H1 (cell line): ENCODE results near the gene SSC5D. TPM values are rescaled to one million over a fixed set of nuclear protein-coding genes. Genes with fewer than 3 reads are reported as not detected.

Source experiments
- CTCF ChIA-PET: fragments of 300-600 bp; sonication (Branson Sonifier 250); formaldehyde crosslinking; loops from one replicate; lab custom pipeline; 2021; ENCODE audit not compliant: partially characterized antibody; lab: Charles Lee
- POLR2A ChIA-PET: fragments of 300-600 bp; sonication (Branson Sonifier 250); formaldehyde crosslinking; loops from one replicate; lab custom pipeline; 2021; ENCODE audit warnings: inconsistent platforms; ENCODE audit not compliant: partially characterized antibody; lab: Charles Lee
- DNase-seq, 2 experiments: peaks; one replicate each; pipeline versions ENCODE4 v3.0.0 to v3.0.0-alpha.2; 2010 to 2022; ENCODE audit warnings: low spot score in 2 of 2, low read depth in 1 of 2, mixed read lengths in 1 of 2
- FAIRE-seq: peaks from 2 replicates; lab custom pipeline; 2011; peaks lifted over from hg19 to GRCh38; lab: Jason Lieb, UNC
- H2AFZ ChIP-seq: 2 replicates; pipeline ENCODE4 v1.8.1; 2012; ENCODE audit warnings: low read length, inconsistent platforms
- H2AK5ac ChIP-seq: 2 replicates; pipeline ENCODE4 v1.6.1; 2013; ENCODE audit warnings: low read depth, low read length
- H2BK120ac ChIP-seq: replicated peaks from 2 replicates; pipeline ENCODE3; 2013; ENCODE audit warnings: low read depth, low read length, inconsistent platforms
- H2BK12ac ChIP-seq: 2 replicates; pipeline ENCODE4 v1.6.1; 2013; ENCODE audit warnings: low read depth, low read length
- H2BK15ac ChIP-seq: 2 replicates; pipeline ENCODE4 v1.6.1; 2013; ENCODE audit warnings: low read length
- H2BK20ac ChIP-seq: 2 replicates; pipeline ENCODE4 v1.6.1; 2013; ENCODE audit warnings: low read length
- H2BK5ac ChIP-seq: 2 replicates; pipeline ENCODE4 v1.6.1; 2013; ENCODE audit warnings: low read depth, low read length
- H3K14ac ChIP-seq: 2 replicates; pipeline ENCODE4 v1.6.1; 2013; ENCODE audit warnings: inconsistent platforms; ENCODE audit not compliant: insufficient read length
- H3K18ac ChIP-seq: 2 replicates; pipeline ENCODE4 v1.6.1; 2013; ENCODE audit warnings: low read length; ENCODE audit errors: extremely low read depth
- H3K23ac ChIP-seq: 2 replicates; pipeline ENCODE4 v1.6.1; 2013; ENCODE audit warnings: inconsistent platforms; ENCODE audit not compliant: insufficient read length
- H3K23me2 ChIP-seq: 2 replicates; pipeline ENCODE4 v1.6.1; 2013; ENCODE audit warnings: low read depth, low read length
- H3K27ac ChIP-seq: 2 replicates; pipeline ENCODE4 v1.6.1; 2011; ENCODE audit warnings: low read depth, low read length, inconsistent platforms
- H3K27me3 ChIP-seq, 4 experiments: replicated peaks in 1 of 4; 1 replicate in 1 of 4; 2 replicates in 3 of 4; pipeline versions ENCODE4 v1.6.1 to v1.8.1; 2011 to 2013; ENCODE audit warnings: low read length in 3 of 4, mild to moderate bottlenecking in 3 of 4, inconsistent platforms in 2 of 4, mixed read lengths in 2 of 4, moderate library complexity in 1 of 4; ENCODE audit not compliant: control insufficient read depth in 3 of 4, insufficient read depth in 3 of 4; ENCODE audit errors: extremely low read depth in 1 of 4
- H3K36me3 ChIP-seq, 4 experiments: 2 replicates each; pipeline versions ENCODE4 v1.6.1 to v1.8.1; 2011 to 2013; ENCODE audit warnings: mild to moderate bottlenecking in 4 of 4, low read length in 3 of 4, moderate library complexity in 2 of 4, control low read depth in 1 of 4, inconsistent platforms in 1 of 4; ENCODE audit not compliant: insufficient read depth in 4 of 4, control insufficient read depth in 2 of 4
- H3K4ac ChIP-seq: replicated peaks from 2 replicates; pipeline ENCODE3; 2013; ENCODE audit warnings: low read length, low read depth, mixed read lengths, inconsistent platforms; ENCODE audit not compliant: insufficient read length
- H3K4me1 ChIP-seq, 4 experiments: replicated peaks in 1 of 4; 1 replicate in 1 of 4; 2 replicates in 3 of 4; pipeline versions ENCODE4 v1.6.1 to v1.8.1; 2011 to 2013; ENCODE audit warnings: low read length in 3 of 4, inconsistent platforms in 2 of 4, mixed read lengths in 1 of 4; ENCODE audit not compliant: insufficient read depth in 4 of 4, control insufficient read depth in 3 of 4
- H3K4me2 ChIP-seq, 2 experiments: 2 replicates each; pipeline versions ENCODE4 v1.6.1 to v1.8.1; 2011 to 2013; ENCODE audit warnings: low read depth in 2 of 2, low read length in 2 of 2, control low read depth in 1 of 2, inconsistent platforms in 1 of 2, mild to moderate bottlenecking in 1 of 2; ENCODE audit not compliant: insufficient read depth in 1 of 2
- H3K4me3 ChIP-seq, 4 experiments: fragments of 200-600, 300-600 bp in 1 of 4; sonication (generic), shearing (Covaris generic), sonication (Bioruptor Twin) in 1 of 4; 2 replicates each; pipeline versions ENCODE4 v1.5.1 to v1.8.1; 2011 to 2016; ENCODE audit warnings: low read length in 4 of 4, low read depth in 3 of 4, control low read depth in 2 of 4, inconsistent platforms in 2 of 4, mild to moderate bottlenecking in 2 of 4, mixed read lengths in 1 of 4, moderate library complexity in 1 of 4; ENCODE audit not compliant: insufficient read depth in 2 of 4; ENCODE audit errors: extremely low read depth in 1 of 4
- H3K56ac ChIP-seq: replicated peaks from 2 replicates; pipeline ENCODE3; 2013; ENCODE audit warnings: low read depth, mild to moderate bottlenecking, mixed read lengths, low read length, inconsistent platforms; ENCODE audit not compliant: insufficient read length
- H3K79me1 ChIP-seq: 2 replicates; pipeline ENCODE4 v1.6.1; 2013; ENCODE audit warnings: low read depth, low read length, control low read depth
- H3K79me2 ChIP-seq, 2 experiments: 2 replicates each; pipeline versions ENCODE4 v1.6.1 to v1.8.1; 2012 to 2013; ENCODE audit warnings: low read length in 2 of 2, mild to moderate bottlenecking in 2 of 2, inconsistent platforms in 1 of 2; ENCODE audit not compliant: insufficient read depth in 2 of 2, control insufficient read depth in 1 of 2
- H3K9ac ChIP-seq, 4 experiments: replicated peaks in 1 of 4; 1 replicate in 1 of 4; 2 replicates in 3 of 4; pipeline versions ENCODE4 v1.6.1 to v1.8.1; 2011 to 2013; ENCODE audit warnings: low read depth in 3 of 4, low read length in 3 of 4, control low read depth in 2 of 4, mild to moderate bottlenecking in 2 of 4, moderate library complexity in 2 of 4, inconsistent platforms in 1 of 4; ENCODE audit errors: extremely low read depth in 1 of 4
- H3K9me3 ChIP-seq, 2 experiments: 2 replicates each; pipeline versions ENCODE4 v1.6.1 to v1.8.1; 2012 to 2013; ENCODE audit warnings: mild to moderate bottlenecking in 2 of 2, moderate library complexity in 2 of 2, control low read depth in 1 of 2, inconsistent platforms in 1 of 2, low read depth in 1 of 2, low read length in 1 of 2, mixed read lengths in 1 of 2; ENCODE audit not compliant: insufficient read depth in 2 of 2
- H4K20me1 ChIP-seq, 2 experiments: replicated peaks in 1 of 2; 2 replicates each; pipeline versions ENCODE3 to v1.8.1; 2011 to 2013; ENCODE audit warnings: inconsistent platforms in 2 of 2, low read length in 2 of 2, mild to moderate bottlenecking in 1 of 2; ENCODE audit not compliant: insufficient read depth in 2 of 2, control insufficient read depth in 1 of 2
- H4K5ac ChIP-seq: 2 replicates; pipeline ENCODE4 v1.6.1; 2013; ENCODE audit warnings: low read length, low read depth, mixed read lengths, inconsistent platforms; ENCODE audit not compliant: insufficient read length
- H4K8ac ChIP-seq: 2 replicates; pipeline ENCODE4 v1.8.0; 2013; ENCODE audit warnings: mild to moderate bottlenecking, moderate library complexity, low read length, inconsistent platforms; ENCODE audit not compliant: insufficient read depth; ENCODE audit errors: extremely low read depth
- H4K91ac ChIP-seq: replicated peaks from 2 replicates; pipeline ENCODE3; 2013; ENCODE audit warnings: low read length, mixed read lengths, inconsistent platforms; ENCODE audit not compliant: insufficient read length
- CHD1 ChIP-seq: IDR thresholded peaks from 2 replicates; pipeline ENCODE4 v1.6.1; 2012; ENCODE audit warnings: low read depth, low read length, improper control_type of control experiment
- POLR2AphosphoS5 ChIP-seq: IDR thresholded peaks from 2 replicates; pipeline ENCODE4 v1.6.1; 2011; ENCODE audit warnings: low read depth, low read length
- RFX5 ChIP-seq: IDR thresholded peaks from 2 replicates; pipeline ENCODE4 v1.6.1; 2011; ENCODE audit warnings: low read depth, low read length, improper control_type of control experiment, borderline replicate concordance
- SP2 ChIP-seq: IDR thresholded peaks from 2 replicates; pipeline ENCODE4 v1.6.1; 2012; ENCODE audit warnings: mild to moderate bottlenecking, low read length, inconsistent platforms
- SP4 ChIP-seq: IDR thresholded peaks from 2 replicates; pipeline ENCODE4 v1.6.1; 2012; ENCODE audit warnings: low read length, inconsistent platforms
- ZNF274 ChIP-seq: IDR thresholded peaks from 2 replicates; pipeline ENCODE4 v1.7.0; 2012; ENCODE audit warnings: low read length, borderline replicate concordance; ENCODE audit errors: extremely low read depth
- WGBS, 2 experiments: shearing (Covaris generic) in 1 of 2; methylation state at CpG; one replicate each; pipeline versions ENCODE4 v1.1.6 to v1.1.7; 2013 to 2015; ENCODE audit warnings: low lambda C conversion rate in 2 of 2, mixed read lengths in 2 of 2, inconsistent platforms in 1 of 2, low coverage in 1 of 2, missing lambda C conversion rate in 1 of 2; ENCODE audit not compliant: insufficient replicate concordance in 2 of 2, insufficient coverage in 1 of 2, insufficient read length in 1 of 2; ENCODE audit errors: extremely low coverage in 1 of 2, missing lambda C conversion rate in 1 of 2; 5-methylcytosine and 5-hydroxymethylcytosine counted together
- polyA plus RNA-seq, 7 experiments: library from polyadenylated mRNA; depleted of rRNA in 3 of 7; stranded (reverse) in 5 of 7; unstranded in 2 of 7; fragments of >200 nt in 5 of 7; fragments of 200-250 nt in 2 of 7; gene quantifications; 1 replicate in 5 of 7; 2 replicates in 1 of 7; 4 replicates in 1 of 7; pipeline versions ENCODE4 v1.2.1 to v1.2.3, GENCODE V29; 2011 to 2013; ENCODE audit warnings: missing spikeins in 2 of 7, mixed read lengths in 2 of 7
- total RNA-seq: library from RNA; stranded (reverse); fragmentation: NEBNext Ultra II Directional; extraction: Animal tissue kit (Norgen Biotek cat#: 25700); gene quantifications from 2 replicates; pipeline ENCODE4 v1.2.1, GENCODE V29; 2021
- TF ChIP-seq, protein P1 (sequence below): IDR thresholded peaks from 2 replicates; pipeline ENCODE4 v1.6.1; 2011; ENCODE audit warnings: low read depth, mild to moderate bottlenecking, low read length; ENCODE audit not compliant: insufficient read depth
- TF ChIP-seq, protein P2 (sequence below): IDR thresholded peaks from 2 replicates; pipeline ENCODE4 v1.6.1; 2012; ENCODE audit warnings: inconsistent platforms

The SSC5D gene
- total and polyA plus RNA-seq, 2 of the 8 experiments (the other 6 are each of a cell fraction or from before 2014, with no cell fraction given), result 0.39 to 1.7 TPM

DNA sequence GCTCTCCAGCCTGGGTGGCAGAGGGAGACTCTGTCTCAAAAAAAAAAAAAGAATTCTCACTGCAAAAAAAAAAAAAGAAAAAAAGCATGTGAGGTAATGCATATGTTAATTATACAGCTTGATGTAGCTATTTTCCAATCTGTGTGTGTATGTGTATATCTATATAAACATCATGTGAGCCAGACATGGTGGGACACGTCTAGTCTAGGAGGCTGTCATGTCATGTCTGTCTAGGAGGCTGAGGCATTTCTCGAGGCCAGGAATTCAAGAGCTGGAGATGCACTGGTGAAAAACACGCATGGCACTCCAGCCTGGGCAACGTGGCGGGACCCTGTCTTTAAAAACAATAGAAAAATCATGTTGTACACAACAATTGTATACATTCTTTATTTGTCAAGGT is 64.0 kb downstream of the SSC5D start:
- no peak for FAIRE-seq
- no peak overlapping the region for H2AFZ ChIP-seq
- TF ChIP-seq, protein P1, sequence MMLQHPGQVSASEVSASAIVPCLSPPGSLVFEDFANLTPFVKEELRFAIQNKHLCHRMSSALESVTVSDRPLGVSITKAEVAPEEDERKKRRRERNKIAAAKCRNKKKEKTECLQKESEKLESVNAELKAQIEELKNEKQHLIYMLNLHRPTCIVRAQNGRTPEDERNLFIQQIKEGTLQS, result no peak
- TF ChIP-seq, protein P2, sequence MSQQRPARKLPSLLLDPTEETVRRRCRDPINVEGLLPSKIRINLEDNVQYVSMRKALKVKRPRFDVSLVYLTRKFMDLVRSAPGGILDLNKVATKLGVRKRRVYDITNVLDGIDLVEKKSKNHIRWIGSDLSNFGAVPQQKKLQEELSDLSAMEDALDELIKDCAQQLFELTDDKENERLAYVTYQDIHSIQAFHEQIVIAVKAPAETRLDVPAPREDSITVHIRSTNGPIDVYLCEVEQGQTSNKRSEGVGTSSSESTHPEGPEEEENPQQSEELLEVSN, result no peak
- TF ChIP-seq SP4 (no peak), POLR2AphosphoS5 (no peak), CHD1 (no peak), RFX5 (no peak), ZNF274 (no peak), SP2 (no peak)

More for the DNA sequence above, 64.0 kb downstream of the SSC5D start:
- no peak overlapping the region for H2BK20ac ChIP-seq
- ChIA-PET CTCF (interaction anchor here (0.6 to 1.2 kb wide), 3 partner anchors 10 to 80 kb away, joined by 3 to 4 read pairs (median 3); no protein-coding TSS in a partner anchor), POLR2A (interaction anchor here (0.6 to 1.5 kb wide), 5 partner anchors 13 to 54 kb away, joined by 3 to 5 read pairs (median 3); no protein-coding TSS in a partner anchor)
- H3K79me1 ChIP-seq, result no peaks in the 10 kb centered on the region
- no peak overlapping the region for H3K14ac ChIP-seq
- H3K4me2 ChIP-seq, result no peak overlapping the region; a peak in 1 of 4 replicates
- H4K5ac ChIP-seq, result no peak overlapping the region
- 92% methylated on average over 5 of the region's 5 CpGs; no CpG with 5 or more reads in 1 of the 2 experiments for WGBS, 2 experiments
- no peak overlapping the region for H2BK120ac ChIP-seq
- H3K23ac ChIP-seq, result no peak overlapping the region
- no peak overlapping the region for H3K27ac ChIP-seq
- H3K23me2 ChIP-seq, result peaks cover 7% of the 10 kb centered on the region; the same call in 1 of the 2 replicates
- H3K4me1 ChIP-seq, result peaks cover 4 to 14% (median 7%) of the 10 kb centered on the region in 4 experiments; a peak in 6 of 7 replicates
- H4K8ac ChIP-seq, result no peak overlapping the region
- no peaks in the 10 kb centered on the region for H3K9me3 ChIP-seq
- H2BK5ac ChIP-seq, result no peak overlapping the region
- H3K4me3 ChIP-seq, result no peak overlapping the region
- H3K56ac ChIP-seq, result no peak overlapping the region
- H3K27me3 ChIP-seq, result peaks cover 0 to 3% (median 0%) of the 10 kb centered on the region in 4 experiments; a peak in 1 of 7 replicates
- no peaks in the 10 kb centered on the region for H3K36me3 ChIP-seq
- no peak for DNase-seq
- no peak overlapping the region for H2AK5ac ChIP-seq
- H3K79me2 ChIP-seq, result no peaks in the 10 kb centered on the region
- no peaks in the 10 kb centered on the region for H4K20me1 ChIP-seq
- H3K4ac ChIP-seq, result no peak overlapping the region
- no peak overlapping the region for H2BK15ac ChIP-seq
- no peak overlapping the region for H2BK12ac ChIP-seq
- no peak overlapping the region for H3K18ac ChIP-seq
- no peak overlapping the region for H3K9ac ChIP-seq
- no peak overlapping the region for H4K91ac ChIP-seq
